ENCODE measurements around the gene P3H3.
A peak's percentile ranks its signal among the peaks of the same experiment; 100 is the strongest.

The P3H3 gene

DNA sequence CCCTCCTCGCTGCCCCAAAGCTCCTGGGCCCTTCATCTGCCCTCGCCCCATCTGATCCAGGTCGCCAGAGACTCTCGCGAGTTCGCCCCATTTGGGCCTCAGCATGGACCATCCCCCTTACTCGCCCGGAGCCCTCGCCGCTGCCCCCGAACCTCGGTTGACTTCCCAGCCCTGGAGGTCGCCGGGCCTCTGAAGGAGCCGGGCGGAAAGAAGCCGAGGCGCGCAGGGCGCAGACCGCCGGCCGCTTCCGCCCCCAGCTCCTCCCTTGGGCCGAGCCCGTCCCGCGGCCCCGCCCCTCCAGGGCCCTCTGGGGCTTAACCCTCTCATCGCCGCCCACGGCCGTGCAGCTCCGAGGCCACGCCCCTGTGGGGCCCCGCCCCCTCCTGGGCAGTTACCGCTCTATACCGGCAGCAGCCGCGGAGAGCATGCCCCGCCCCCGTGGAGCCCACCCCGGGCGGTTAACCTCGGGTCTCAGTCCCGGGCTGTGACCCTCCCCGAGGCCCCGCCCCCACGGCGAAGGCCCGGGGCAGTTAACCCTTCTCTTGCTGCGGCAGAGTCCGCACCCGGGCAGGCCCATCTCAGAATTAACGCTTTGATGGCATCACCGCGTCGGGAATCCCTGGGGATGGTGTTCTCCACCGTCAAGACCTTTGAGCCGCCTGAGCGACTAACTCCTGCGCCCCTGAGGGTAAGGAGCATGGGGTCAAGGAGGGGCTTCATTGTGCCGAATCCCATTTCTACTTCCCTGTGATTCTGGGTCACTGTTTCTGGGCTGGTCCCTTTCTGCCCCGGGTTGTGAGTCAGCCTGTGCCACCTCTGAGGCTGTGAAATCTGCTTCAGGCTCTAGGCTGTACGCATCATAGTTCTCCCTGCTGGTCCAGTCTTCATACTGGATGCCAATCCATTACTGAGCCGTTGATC, 45.1 kb downstream of the P3H3 start, which contains the start of gene SPSB2 (continued):
- TF ChIP-seq, protein P1, sequence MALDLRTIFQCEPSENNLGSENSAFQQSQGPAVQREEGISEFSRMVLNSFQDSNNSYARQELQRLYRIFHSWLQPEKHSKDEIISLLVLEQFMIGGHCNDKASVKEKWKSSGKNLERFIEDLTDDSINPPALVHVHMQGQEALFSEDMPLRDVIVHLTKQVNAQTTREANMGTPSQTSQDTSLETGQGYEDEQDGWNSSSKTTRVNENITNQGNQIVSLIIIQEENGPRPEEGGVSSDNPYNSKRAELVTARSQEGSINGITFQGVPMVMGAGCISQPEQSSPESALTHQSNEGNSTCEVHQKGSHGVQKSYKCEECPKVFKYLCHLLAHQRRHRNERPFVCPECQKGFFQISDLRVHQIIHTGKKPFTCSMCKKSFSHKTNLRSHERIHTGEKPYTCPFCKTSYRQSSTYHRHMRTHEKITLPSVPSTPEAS (tag by site-specific recombination; IDR thresholded peaks at IDR 0.05): no peak
- TF ChIP-seq ZFP3 (tag by site-specific recombination; IDR thresholded peaks at IDR 0.05; ENCODE audit: low read depth): no peak
- TF ChIP-seq ZNF140 (tag by site-specific recombination; IDR thresholded peaks at IDR 0.05): no peak
- TF ChIP-seq ZNF701 (tag by site-specific recombination; IDR thresholded peaks at IDR 0.05): no peak
- no peak for TF ChIP-seq ZNF555 (tag by site-specific recombination; conservative IDR thresholded peaks at IDR 0.05)
- TF ChIP-seq, protein P2, sequence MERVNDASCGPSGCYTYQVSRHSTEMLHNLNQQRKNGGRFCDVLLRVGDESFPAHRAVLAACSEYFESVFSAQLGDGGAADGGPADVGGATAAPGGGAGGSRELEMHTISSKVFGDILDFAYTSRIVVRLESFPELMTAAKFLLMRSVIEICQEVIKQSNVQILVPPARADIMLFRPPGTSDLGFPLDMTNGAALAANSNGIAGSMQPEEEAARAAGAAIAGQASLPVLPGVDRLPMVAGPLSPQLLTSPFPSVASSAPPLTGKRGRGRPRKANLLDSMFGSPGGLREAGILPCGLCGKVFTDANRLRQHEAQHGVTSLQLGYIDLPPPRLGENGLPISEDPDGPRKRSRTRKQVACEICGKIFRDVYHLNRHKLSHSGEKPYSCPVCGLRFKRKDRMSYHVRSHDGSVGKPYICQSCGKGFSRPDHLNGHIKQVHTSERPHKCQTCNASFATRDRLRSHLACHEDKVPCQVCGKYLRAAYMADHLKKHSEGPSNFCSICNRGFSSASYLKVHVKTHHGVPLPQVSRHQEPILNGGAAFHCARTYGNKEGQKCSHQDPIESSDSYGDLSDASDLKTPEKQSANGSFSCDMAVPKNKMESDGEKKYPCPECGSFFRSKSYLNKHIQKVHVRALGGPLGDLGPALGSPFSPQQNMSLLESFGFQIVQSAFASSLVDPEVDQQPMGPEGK (tag by site-specific recombination; IDR thresholded peaks at IDR 0.05): peak; percentile 93
- no peak for TF ChIP-seq MZF1 (tag by site-specific recombination; IDR thresholded peaks at IDR 0.05; ENCODE audit: borderline replicate concordance)
- TF ChIP-seq SCRT1 (tag by site-specific recombination; IDR thresholded peaks at IDR 0.05; ENCODE audit: borderline replicate concordance): no peak
- peak; percentile 51; the same call in 1 of the 2 replicates for TF ChIP-seq ZFP69B (tag by site-specific recombination; IDR thresholded peaks at IDR 0.05)
- TF ChIP-seq ZNF768 (tag by site-specific recombination; IDR thresholded peaks at IDR 0.05): no peak
- TF ChIP-seq, protein P3, sequence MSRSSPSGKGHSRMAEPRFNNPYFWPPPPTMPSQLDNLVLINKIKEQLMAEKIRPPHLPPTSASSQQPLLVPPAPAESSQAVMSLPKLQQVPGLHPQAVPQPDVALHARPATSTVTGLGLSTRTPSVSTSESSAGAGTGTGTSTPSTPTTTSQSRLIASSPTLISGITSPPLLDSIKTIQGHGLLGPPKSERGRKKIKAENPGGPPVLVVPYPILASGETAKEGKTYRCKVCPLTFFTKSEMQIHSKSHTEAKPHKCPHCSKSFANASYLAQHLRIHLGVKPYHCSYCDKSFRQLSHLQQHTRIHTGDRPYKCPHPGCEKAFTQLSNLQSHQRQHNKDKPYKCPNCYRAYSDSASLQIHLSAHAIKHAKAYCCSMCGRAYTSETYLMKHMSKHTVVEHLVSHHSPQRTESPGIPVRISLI (tag by site-specific recombination; IDR thresholded peaks at IDR 0.05): no peak
- no peak for TF ChIP-seq ZNF175 (tag by site-specific recombination; IDR thresholded peaks at IDR 0.05)
- no peak for TF ChIP-seq ZNF544 (tag by site-specific recombination; IDR thresholded peaks at IDR 0.05)
- TF ChIP-seq, protein P4, sequence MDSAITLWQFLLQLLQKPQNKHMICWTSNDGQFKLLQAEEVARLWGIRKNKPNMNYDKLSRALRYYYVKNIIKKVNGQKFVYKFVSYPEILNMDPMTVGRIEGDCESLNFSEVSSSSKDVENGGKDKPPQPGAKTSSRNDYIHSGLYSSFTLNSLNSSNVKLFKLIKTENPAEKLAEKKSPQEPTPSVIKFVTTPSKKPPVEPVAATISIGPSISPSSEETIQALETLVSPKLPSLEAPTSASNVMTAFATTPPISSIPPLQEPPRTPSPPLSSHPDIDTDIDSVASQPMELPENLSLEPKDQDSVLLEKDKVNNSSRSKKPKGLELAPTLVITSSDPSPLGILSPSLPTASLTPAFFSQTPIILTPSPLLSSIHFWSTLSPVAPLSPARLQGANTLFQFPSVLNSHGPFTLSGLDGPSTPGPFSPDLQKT (IDR thresholded peaks at IDR 0.05; ENCODE audit: borderline replicate concordance, low read depth, low read length): no peak
- TF ChIP-seq ZNF221 (tag by site-specific recombination; IDR thresholded peaks at IDR 0.05; ENCODE audit: borderline replicate concordance): no peak
- TF ChIP-seq ZNF660 (tag by site-specific recombination; IDR thresholded peaks at IDR 0.05): peak; percentile 60; the same call in 1 of the 2 replicates
- 0 out of 2 replicates have a peak, but pooled peaks have one; percentile 45 for TF ChIP-seq KLF7 (tag by site-specific recombination; IDR thresholded peaks at IDR 0.05; ENCODE audit: borderline replicate concordance)
- TF ChIP-seq, protein P5, sequence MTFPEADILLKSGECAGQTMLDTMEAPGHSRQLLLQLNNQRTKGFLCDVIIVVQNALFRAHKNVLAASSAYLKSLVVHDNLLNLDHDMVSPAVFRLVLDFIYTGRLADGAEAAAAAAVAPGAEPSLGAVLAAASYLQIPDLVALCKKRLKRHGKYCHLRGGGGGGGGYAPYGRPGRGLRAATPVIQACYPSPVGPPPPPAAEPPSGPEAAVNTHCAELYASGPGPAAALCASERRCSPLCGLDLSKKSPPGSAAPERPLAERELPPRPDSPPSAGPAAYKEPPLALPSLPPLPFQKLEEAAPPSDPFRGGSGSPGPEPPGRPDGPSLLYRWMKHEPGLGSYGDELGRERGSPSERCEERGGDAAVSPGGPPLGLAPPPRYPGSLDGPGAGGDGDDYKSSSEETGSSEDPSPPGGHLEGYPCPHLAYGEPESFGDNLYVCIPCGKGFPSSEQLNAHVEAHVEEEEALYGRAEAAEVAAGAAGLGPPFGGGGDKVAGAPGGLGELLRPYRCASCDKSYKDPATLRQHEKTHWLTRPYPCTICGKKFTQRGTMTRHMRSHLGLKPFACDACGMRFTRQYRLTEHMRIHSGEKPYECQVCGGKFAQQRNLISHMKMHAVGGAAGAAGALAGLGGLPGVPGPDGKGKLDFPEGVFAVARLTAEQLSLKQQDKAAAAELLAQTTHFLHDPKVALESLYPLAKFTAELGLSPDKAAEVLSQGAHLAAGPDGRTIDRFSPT (tag by site-specific recombination; IDR thresholded peaks at IDR 0.05): peak; percentile 29
- peak; percentile 79 for TF ChIP-seq OSR2 (tag by site-specific recombination; IDR thresholded peaks at IDR 0.05)
- TF ChIP-seq ZNF501 (tag by site-specific recombination; IDR thresholded peaks at IDR 0.05): peak; percentile 80
- TF ChIP-seq ZBTB17 (tag by site-specific recombination; IDR thresholded peaks at IDR 0.05): peak; percentile 92
- no peak for TF ChIP-seq ZNF837 (tag by site-specific recombination; IDR thresholded peaks at IDR 0.05)
- TF ChIP-seq ZNF48 (tag by site-specific recombination; IDR thresholded peaks at IDR 0.05): no peak
- peak; percentile 88 for TF ChIP-seq ZNF335 (tag by site-specific recombination; conservative IDR thresholded peaks at IDR 0.05)
- TF ChIP-seq, protein P6, sequence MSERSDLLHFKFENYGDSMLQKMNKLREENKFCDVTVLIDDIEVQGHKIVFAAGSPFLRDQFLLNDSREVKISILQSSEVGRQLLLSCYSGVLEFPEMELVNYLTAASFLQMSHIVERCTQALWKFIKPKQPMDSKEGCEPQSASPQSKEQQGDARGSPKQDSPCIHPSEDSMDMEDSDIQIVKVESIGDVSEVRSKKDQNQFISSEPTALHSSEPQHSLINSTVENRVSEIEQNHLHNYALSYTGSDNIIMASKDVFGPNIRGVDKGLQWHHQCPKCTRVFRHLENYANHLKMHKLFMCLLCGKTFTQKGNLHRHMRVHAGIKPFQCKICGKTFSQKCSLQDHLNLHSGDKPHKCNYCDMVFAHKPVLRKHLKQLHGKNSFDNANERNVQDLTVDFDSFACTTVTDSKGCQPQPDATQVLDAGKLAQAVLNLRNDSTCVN (tag by site-specific recombination; optimal IDR thresholded peaks at IDR 0.05): peak; percentile 71
- 0 out of 2 replicates have a peak, but pooled peaks have one; percentile 28 for TF ChIP-seq ZNF366 (tag by site-specific recombination; conservative IDR thresholded peaks at IDR 0.05)
- TF ChIP-seq RBAK (tag by site-specific recombination; IDR thresholded peaks at IDR 0.05): no peak
- no peak for TF ChIP-seq SCRT2 (tag by site-specific recombination; IDR thresholded peaks at IDR 0.05)
- TF ChIP-seq YY2 (tag by site-specific recombination; IDR thresholded peaks at IDR 0.05): no peak
- TF ChIP-seq ZNF426 (tag by site-specific recombination; IDR thresholded peaks at IDR 0.05): no peak
- TF ChIP-seq ZSCAN23 (tag by site-specific recombination; IDR thresholded peaks at IDR 0.05): 0 out of 2 replicates have a peak, but pooled peaks have one; percentile 16
